Measurements from ENCODE around the gene C1QTNF8.

DNA sequence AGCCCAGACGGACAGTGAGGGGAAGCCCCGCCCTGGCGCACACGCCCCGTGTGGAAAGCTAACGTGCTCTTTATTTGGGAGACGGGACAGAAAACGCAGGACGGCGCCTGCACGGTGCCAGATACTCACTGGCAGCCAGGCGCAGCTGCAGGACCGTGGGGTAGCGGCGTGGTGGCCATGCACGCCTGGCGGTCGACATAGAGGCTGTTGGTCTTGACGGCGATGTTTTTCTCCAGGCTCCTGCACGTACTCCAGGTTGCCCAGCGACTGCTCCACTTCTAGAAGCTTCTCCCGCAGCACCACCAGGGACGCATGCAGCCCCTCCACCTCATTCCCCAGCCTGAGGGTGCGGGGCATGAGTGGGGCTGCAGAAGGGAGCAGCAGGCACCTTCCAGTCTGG lies 5.1 kb upstream of the C1QTNF8 start:
- TF ChIP-seq, protein P1, sequence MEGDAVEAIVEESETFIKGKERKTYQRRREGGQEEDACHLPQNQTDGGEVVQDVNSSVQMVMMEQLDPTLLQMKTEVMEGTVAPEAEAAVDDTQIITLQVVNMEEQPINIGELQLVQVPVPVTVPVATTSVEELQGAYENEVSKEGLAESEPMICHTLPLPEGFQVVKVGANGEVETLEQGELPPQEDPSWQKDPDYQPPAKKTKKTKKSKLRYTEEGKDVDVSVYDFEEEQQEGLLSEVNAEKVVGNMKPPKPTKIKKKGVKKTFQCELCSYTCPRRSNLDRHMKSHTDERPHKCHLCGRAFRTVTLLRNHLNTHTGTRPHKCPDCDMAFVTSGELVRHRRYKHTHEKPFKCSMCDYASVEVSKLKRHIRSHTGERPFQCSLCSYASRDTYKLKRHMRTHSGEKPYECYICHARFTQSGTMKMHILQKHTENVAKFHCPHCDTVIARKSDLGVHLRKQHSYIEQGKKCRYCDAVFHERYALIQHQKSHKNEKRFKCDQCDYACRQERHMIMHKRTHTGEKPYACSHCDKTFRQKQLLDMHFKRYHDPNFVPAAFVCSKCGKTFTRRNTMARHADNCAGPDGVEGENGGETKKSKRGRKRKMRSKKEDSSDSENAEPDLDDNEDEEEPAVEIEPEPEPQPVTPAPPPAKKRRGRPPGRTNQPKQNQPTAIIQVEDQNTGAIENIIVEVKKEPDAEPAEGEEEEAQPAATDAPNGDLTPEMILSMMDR (IDR thresholded peaks at IDR 0.05) = no peak
- no peak for TF ChIP-seq POLR2A (IDR thresholded peaks at IDR 0.05)

All from Peyer's patch (tissue), 4 donors.